HEK293T (cell line): ENCODE results near the gene ZSCAN30.

Experiments
- CTCF ChIA-PET: fragments of 350-600 bp; formaldehyde crosslinking; extraction: SDS; loops from one replicate; lab custom pipeline; 2021; ENCODE audit warnings: antibody characterized with exemption, inconsistent platforms; lab: Yijun Ruan, JAX
- POLR2A ChIA-PET: fragments of 350-600 bp; formaldehyde crosslinking; extraction: SDS; loops from one replicate; lab custom pipeline; 2020; ENCODE audit warnings: antibody characterized with exemption, inconsistent platforms; lab: Yijun Ruan, JAX
- DNase-seq: peaks from one replicate; pipeline ENCODE4 v3.0.0; 2012; ENCODE audit warnings: mixed read lengths; ENCODE audit errors: extremely low spot score
- ARNT ChIP-seq: fragments of 450-650 bp; IDR thresholded peaks from 2 replicates; pipeline ENCODE4 v1.6.1; 2017; ENCODE audit warnings: mild to moderate bottlenecking
- BHLHE40 ChIP-seq: fragments of 450-650 bp; IDR thresholded peaks from 2 replicates; pipeline ENCODE4 v1.6.1; 2016; ENCODE audit warnings: mild to moderate bottlenecking, moderate library complexity, borderline replicate concordance
- CTBP1 ChIP-seq: fragments of 450-650 bp; IDR thresholded peaks from 2 replicates; pipeline ENCODE4 v1.6.1; 2016; ENCODE audit warnings: borderline replicate concordance
- ELF4 ChIP-seq: fragments of 450-650 bp; IDR thresholded peaks from 2 replicates; pipeline ENCODE4 v1.6.1; 2017; ENCODE audit warnings: antibody characterized with exemption
- FOXA1 ChIP-seq: fragments of 450-650 bp; IDR thresholded peaks from 2 replicates; pipeline ENCODE4 v1.6.1; 2016; ENCODE audit warnings: mild to moderate bottlenecking
- FOXK2 ChIP-seq: fragments of 450-650 bp; IDR thresholded peaks from 2 replicates; pipeline ENCODE4 v1.6.1; 2016; ENCODE audit warnings: mild to moderate bottlenecking
- FOXM1 ChIP-seq: fragments of 450-650 bp; IDR thresholded peaks from 2 replicates; pipeline ENCODE4 v1.6.1; 2017; ENCODE audit warnings: mild to moderate bottlenecking, borderline replicate concordance
- HDGF ChIP-seq: fragments of 450-650 bp; IDR thresholded peaks from 2 replicates; pipeline ENCODE4 v1.6.1; 2017; ENCODE audit warnings: antibody characterized with exemption, borderline replicate concordance
- L3MBTL2 ChIP-seq: fragments of 450-650 bp; conservative IDR thresholded peaks from 2 replicates; pipeline ENCODE4 v1.6.1; 2016; ENCODE audit warnings: mild to moderate bottlenecking
- LEF1 ChIP-seq: fragments of 450-650 bp; IDR thresholded peaks from 2 replicates; pipeline ENCODE4 v1.6.1; 2017; ENCODE audit warnings: mild to moderate bottlenecking, borderline replicate concordance
- NFRKB ChIP-seq: fragments of 450-650 bp; IDR thresholded peaks from 2 replicates; pipeline ENCODE4 v1.6.1; 2016; ENCODE audit warnings: mild to moderate bottlenecking, moderate library complexity
- PKNOX1 ChIP-seq: fragments of 450-650 bp; IDR thresholded peaks from 2 replicates; pipeline ENCODE4 v1.6.1; 2016
- SP1 ChIP-seq: fragments of 450-650 bp; IDR thresholded peaks from 2 replicates; pipeline ENCODE4 v1.6.1; 2017
- SUZ12 ChIP-seq: fragments of 450-650 bp; IDR thresholded peaks from 2 replicates; pipeline ENCODE4 v1.6.1; 2016; ENCODE audit warnings: mild to moderate bottlenecking
- TARDBP ChIP-seq: fragments of 450-650 bp; IDR thresholded peaks from 2 replicates; pipeline ENCODE4 v1.6.1; 2016
- ZNF384 ChIP-seq: fragments of 450-650 bp; IDR thresholded peaks from 2 replicates; pipeline ENCODE4 v1.6.1; 2016

Gene ZSCAN30

GRCh38 chr18:35284841-35285240 is 5.2 kb downstream of the ZSCAN30 start:
- POLR2A ChIA-PET = interaction anchor here (0.8 to 1.0 kb wide), 2 partner anchors 44 to 306 kb away, joined by 3 read pairs; partner anchors contain the start of gene ZNF397
- TF ChIP-seq HDGF (no peak), FOXM1 (no peak), NFRKB (no peak), FOXA1 (no peak), ELF4 (no peak), ARNT (no peak)
- DNase-seq = no peak
- CTCF ChIA-PET = no interaction called here

GRCh38 chr18:35283923-35284794 is 5.9 kb downstream of the ZSCAN30 start:
- POLR2A ChIA-PET = interaction anchor here (0.8 to 1.0 kb wide), 2 partner anchors 43 to 306 kb away, joined by 3 read pairs; partner anchors contain the start of gene ZNF397
- no peak for DNase-seq
- TF ChIP-seq ZNF384 = no peak
- TF ChIP-seq FOXA1 = no peak
- TF ChIP-seq NFRKB = no peak
- TF ChIP-seq LEF1 = no peak
- no peak for TF ChIP-seq CTBP1
- no peak for TF ChIP-seq SP1
- no peak for TF ChIP-seq PKNOX1
- no peak for TF ChIP-seq ARNT
- TF ChIP-seq HDGF = no peak
- TF ChIP-seq TARDBP = no peak
- TF ChIP-seq FOXK2 = no peak
- TF ChIP-seq SUZ12 = no peak
- TF ChIP-seq FOXM1 = no peak
- TF ChIP-seq L3MBTL2 = no peak
- TF ChIP-seq BHLHE40 = no peak
- TF ChIP-seq ELF4 = no peak
- CTCF ChIA-PET = no interaction called here

DNA sequence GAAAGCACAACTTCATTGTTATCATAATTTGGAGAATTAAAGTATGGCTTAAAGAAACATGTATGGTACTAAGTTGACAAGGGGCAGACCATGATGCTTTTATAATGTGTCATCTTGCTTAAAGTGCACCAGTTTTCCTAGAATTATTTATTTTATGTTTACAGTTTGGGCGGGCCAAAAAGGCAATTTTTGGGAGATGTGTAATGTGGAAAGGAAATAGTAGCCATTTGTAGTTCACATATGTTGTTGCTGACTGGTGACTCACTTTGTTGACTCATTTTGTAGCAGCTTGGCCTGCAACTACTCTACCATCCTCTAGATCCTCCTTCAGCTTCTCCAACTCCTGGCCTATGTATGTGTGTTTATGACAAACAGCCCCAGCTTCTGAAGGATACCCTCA is 7.7 kb downstream of the ZSCAN30 start:
- POLR2A ChIA-PET = no interaction called here
- CTCF ChIA-PET = no interaction called here
- no peak for TF ChIP-seq CTBP1
- TF ChIP-seq L3MBTL2 = no peak
- no peak for TF ChIP-seq LEF1
- TF ChIP-seq PKNOX1 = no peak
- no peak for TF ChIP-seq SUZ12
- DNase-seq = no peak

GRCh38 chr18:35278969-35279368 is 11.1 kb downstream of the ZSCAN30 start:
- no peak for DNase-seq
- CTCF ChIA-PET = no interaction called here
- POLR2A ChIA-PET = no interaction called here
- TF ChIP-seq TARDBP (no peak), BHLHE40 (no peak), FOXK2 (no peak), SUZ12 (no peak), ELF4 (no peak), NFRKB (no peak), ARNT (no peak), CTBP1 (no peak), HDGF (no peak), FOXM1 (no peak)

DNA sequence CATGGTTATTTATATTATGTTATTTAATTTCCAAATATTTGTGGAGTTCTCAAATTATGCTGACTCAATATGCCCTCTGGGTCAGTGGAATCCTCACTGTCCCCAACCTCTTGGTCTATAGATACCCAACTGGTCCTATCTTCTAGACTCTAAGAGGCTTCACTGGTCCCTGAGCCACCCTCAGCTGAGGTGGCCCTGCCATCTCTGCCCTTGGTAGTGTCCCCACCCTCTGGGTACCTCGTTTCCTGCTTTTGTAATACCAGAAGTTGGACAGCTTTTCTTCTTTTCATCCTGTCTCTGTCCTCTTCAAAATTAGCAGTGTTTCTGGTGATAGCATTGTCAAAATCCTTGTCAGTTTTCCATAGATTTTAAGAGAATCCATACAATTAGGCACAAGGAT is 11.9 kb downstream of the ZSCAN30 start:
- ChIA-PET CTCF (no interaction called here), POLR2A (no interaction called here)
- no peak for DNase-seq
- TF ChIP-seq FOXM1 (no peak), SUZ12 (no peak), HDGF (no peak), FOXK2 (no peak), FOXA1 (no peak), CTBP1 (no peak), L3MBTL2 (no peak), SP1 (no peak), BHLHE40 (no peak), ARNT (no peak), PKNOX1 (no peak), ELF4 (no peak), ZNF384 (no peak), NFRKB (no peak), LEF1 (no peak), TARDBP (no peak)

- no peak for TF ChIP-seq TARDBP
- TF ChIP-seq BHLHE40 = no peak
- TF ChIP-seq ZNF384 = no peak
- TF ChIP-seq FOXK2 = no peak
- TF ChIP-seq ARNT = no peak
- no peak for TF ChIP-seq FOXM1
- TF ChIP-seq NFRKB = no peak
- no peak for TF ChIP-seq SUZ12
- TF ChIP-seq FOXA1 = no peak
- TF ChIP-seq HDGF = no peak
- no peak for TF ChIP-seq CTBP1
- no peak for TF ChIP-seq SP1
- no peak for TF ChIP-seq L3MBTL2
- no peak for TF ChIP-seq ELF4
- TF ChIP-seq PKNOX1 = no peak
- TF ChIP-seq LEF1 = no peak
- POLR2A ChIA-PET = no interaction called here
- DNase-seq = no peak
- CTCF ChIA-PET = no interaction called here
These were observed 12.4 kb downstream of the ZSCAN30 start for GRCh38 chr18:35277633-35278032.
